MM.1S (cell line): ENCODE measurements around the gene TOM1.

Experiments
- CTCF ChIP-seq: fragments of 300-600 bp; sonication (generic); IDR thresholded peaks from 2 replicates; pipeline ENCODE4 v1.5.1; 2016; ENCODE audit warnings: antibody characterized with exemption, low read length, mixed read lengths
- EZH2 ChIP-seq: fragments of 300-600 bp; sonication (generic); optimal IDR thresholded peaks from 2 replicates; pipeline ENCODE3; 2017; ENCODE audit warnings: low read depth, mild to moderate bottlenecking, antibody characterized with exemption, low read length, mixed read lengths
- EZH2phosphoT487 ChIP-seq: fragments of 300-600 bp; sonication (generic); IDR thresholded peaks from 2 replicates; pipeline ENCODE4 v1.6.1; 2018; ENCODE audit warnings: antibody characterized with exemption, low read length

GRCh38 chr22:35359380-35360065 lies 59.8 kb downstream of the TOM1 start:
- TF ChIP-seq CTCF (no peak), EZH2 (no peak), EZH2phosphoT487 (no peak)
